GM12874 (cell line): ENCODE data around the gene DCAKD.

Experiments
- TF ChIP-seq, protein P1 (sequence below): IDR thresholded peaks from 2 replicates; pipeline ENCODE4 v1.5.1; 2011; ENCODE audit warnings: low read depth, mild to moderate bottlenecking, control low read depth, low read length, moderate library complexity; ENCODE audit not compliant: insufficient read depth

The DCAKD gene

GRCh38 chr17:45004388-45004787, 47.0 kb downstream of the DCAKD start:
- TF ChIP-seq, protein P1, sequence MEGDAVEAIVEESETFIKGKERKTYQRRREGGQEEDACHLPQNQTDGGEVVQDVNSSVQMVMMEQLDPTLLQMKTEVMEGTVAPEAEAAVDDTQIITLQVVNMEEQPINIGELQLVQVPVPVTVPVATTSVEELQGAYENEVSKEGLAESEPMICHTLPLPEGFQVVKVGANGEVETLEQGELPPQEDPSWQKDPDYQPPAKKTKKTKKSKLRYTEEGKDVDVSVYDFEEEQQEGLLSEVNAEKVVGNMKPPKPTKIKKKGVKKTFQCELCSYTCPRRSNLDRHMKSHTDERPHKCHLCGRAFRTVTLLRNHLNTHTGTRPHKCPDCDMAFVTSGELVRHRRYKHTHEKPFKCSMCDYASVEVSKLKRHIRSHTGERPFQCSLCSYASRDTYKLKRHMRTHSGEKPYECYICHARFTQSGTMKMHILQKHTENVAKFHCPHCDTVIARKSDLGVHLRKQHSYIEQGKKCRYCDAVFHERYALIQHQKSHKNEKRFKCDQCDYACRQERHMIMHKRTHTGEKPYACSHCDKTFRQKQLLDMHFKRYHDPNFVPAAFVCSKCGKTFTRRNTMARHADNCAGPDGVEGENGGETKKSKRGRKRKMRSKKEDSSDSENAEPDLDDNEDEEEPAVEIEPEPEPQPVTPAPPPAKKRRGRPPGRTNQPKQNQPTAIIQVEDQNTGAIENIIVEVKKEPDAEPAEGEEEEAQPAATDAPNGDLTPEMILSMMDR, result no peak

GRCh38 chr17:45003877-45004276, 47.6 kb downstream of the DCAKD start:
- TF ChIP-seq, protein P1, result no peak

DNA sequence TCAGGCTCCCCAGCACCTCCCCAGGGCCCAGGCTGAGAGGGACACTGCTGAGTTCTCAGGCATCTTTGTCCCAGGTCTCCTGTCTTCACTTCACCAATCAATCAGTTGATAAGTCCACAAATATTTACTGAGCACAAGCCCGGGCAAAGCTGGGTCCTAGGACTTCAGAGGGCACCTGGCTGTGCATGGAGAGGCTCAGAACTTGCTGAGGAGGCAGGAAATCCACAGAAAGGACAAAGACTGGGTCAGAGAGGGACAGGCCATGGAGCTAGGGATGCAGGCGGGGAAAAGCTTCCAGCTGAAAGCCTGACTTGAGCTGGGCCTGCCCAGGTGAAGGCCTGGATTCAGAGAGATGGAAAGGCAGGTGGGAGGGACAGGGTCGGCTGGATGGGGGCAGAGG, 50.1 kb downstream of the DCAKD start:
- TF ChIP-seq, protein P1, result no peak

GRCh38 chr17:44999433-44999832, 52.0 kb downstream of the DCAKD start:
- TF ChIP-seq, protein P1, result no peak

DNA sequence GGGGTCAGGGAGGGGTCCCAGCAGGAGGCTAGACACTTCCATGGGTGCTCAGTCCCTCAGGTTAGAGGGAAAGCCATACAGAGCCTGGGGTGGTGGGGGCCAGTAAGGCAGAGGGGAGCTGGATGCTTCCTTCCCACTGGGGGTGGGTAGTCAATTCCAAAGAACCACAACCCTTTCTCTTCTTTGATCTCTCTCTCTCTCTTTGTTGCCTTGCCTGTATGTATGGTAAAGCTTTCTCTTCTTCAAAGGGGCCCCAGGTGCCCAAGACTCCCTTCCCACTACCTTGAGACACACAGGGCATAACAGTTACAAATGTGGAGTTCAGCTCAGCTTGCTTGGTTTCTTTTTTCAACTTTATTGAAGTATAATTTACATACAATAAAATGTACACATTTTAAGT, 52.8 kb downstream of the DCAKD start:
- TF ChIP-seq, protein P1, result no peak

- TF ChIP-seq, protein P1, result no peak
These were observed 53.5 kb downstream of the DCAKD start for GRCh38 chr17:44997733-44998520.

- TF ChIP-seq, protein P1, result no peak
These were observed 55.1 kb downstream of the DCAKD start for GRCh38 chr17:44996304-44996703.
